CD4-positive, alpha-beta T cell treated with Interleukin-6 at 100 ng/mL for 8 hours (primary cell): ENCODE measurements around the gene LRP1B.
"Not testable (repeated sequence)": the region's sequence is repeated elsewhere in the genome, so short reads cannot be mapped to it uniquely, and the experiment has no call there.

Source experiments
- DNase-seq: peaks from one replicate; pipeline ENCODE4 v3.0.0-alpha.2; 2020; ENCODE audit warnings: mixed read lengths, low spot score

LRP1B gene

DNA sequence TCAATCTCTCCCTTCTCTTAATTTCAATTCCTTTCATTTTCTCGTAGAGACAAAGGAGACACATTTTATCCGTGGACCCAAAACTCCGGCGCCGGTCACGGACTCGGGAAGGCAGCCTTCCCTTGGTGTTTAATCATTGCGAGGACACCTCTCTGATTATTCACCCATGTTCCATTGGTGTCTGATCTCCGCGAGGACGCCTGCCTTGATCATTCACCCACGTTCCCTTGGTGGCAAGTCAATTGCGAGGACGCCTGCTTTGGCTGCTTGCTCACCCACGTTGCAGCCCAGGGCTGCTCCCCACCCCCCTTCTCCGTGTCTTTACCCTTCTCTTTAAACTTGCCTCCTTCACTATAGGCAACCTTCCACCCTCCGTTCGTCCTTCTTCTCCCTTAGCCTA, 1703.8 kb downstream of the LRP1B start:
- DNase-seq = not testable (repeated sequence)

DNA sequence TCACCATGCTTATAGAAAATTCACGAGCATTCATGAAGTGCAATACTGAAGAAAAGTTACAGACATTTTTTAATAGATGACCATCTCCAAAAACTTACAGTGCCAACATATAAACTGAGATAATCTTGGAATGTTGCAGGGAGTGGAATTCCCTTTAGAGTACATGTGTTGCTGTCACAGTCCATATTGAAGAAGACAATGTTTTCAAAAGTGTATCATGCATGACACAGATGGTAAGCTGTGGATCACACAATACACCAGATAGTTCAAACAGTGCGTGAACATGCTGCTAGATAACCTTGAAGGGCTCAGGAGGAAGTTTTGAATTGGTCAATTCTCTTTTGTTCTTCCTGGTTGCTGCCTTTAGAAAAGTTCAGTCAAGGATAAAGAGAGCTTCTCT, 1706.3 kb downstream of the LRP1B start:
- no peak for DNase-seq

DNA sequence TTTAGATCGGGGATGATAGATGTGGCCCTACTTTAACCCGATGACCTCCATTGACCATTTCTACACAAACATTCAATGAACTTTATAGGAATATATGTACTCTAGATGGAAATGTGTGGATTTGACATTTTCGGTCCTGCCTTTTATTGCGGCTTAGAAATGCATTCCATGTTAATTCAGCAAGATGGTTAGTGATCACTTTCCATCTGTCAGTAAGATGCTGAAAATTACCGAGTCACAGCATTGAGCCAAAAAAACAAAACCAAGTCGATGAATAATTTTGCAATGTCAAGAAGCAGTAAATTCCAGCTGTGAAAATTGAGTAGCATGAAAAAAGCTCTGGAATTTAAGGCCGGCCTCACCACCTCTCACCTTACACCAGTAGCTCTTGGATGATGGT, 1708.1 kb downstream of the LRP1B start:
- DNase-seq = no peak

DNA sequence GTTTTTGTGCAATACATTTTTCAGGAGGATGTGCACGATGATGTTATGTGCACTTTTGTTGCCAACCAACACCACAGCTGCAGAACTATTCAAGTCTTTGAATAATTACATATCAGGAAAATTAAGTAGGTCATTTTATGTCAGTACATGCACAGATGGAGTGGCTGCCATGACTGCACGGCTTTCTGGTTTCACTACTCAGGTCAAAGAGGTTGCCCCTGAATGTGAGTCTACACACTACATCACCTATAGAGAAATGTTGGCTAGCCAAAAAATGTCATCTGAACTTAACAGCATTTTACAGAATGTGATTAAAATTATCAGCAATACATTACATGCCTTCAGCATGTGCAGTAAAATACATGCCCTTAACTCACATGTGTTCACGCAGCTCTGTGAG, 1713.3 kb downstream of the LRP1B start:
- DNase-seq = no peak

DNA sequence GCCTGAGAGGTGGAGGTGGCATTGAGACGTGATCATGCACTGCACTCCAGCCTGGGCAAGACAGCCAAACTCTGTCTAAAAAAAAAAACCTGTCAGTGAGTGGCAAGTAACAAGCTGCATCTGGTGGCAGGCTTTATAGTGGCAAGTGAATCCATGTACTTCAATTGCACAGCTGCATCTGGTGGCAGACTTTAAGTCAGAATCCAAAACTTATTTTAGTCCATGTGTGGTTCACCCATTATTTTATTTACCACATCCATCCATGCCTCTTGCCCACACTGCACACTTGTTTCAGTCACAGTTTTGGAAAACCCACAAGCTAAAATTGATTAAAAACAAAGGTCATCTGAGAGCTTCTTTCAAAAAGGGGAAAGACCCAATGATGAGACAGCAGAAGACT, 1714.2 kb downstream of the LRP1B start:
- DNase-seq = no peak

DNA sequence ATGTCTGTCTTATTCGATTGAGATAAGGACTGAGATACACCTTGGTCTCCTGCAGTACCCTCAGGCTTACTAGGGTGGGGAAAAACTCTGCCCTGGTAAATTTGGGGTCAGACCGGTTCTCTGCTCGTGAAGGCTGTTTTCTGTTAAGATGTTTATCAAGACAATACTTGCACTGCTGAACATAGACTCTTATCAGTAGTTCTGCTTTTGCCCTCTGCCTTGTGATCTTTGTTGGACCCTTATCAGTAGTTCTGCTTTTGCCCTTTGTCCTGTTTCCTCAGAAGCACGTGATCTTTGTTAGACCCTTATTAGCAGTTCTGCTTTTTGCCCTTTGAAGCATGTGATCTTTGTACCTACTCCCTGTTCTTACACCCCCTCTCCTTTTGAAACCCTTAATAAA, 1715.8 kb downstream of the LRP1B start:
- DNase-seq = not testable (repeated sequence)

DNA sequence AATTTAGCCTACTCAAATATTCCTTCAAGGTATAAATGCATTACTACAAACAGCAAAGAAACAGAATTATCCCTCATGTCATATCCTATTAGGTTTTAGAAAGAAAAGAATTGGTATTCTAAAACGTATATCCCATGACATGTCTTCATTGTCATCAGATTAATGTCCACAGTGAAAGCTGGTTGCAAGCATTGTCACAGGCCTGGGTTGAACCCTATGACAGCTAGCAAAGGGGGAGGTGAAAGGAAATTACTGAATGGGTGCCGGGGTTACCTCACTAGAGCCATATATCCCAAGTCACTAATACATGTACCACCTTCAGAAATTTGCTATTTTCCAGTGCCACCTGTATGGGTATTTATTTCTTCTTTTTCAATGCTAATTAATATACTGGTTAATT, 1720.1 kb downstream of the LRP1B start:
- DNase-seq = no peak

DNA sequence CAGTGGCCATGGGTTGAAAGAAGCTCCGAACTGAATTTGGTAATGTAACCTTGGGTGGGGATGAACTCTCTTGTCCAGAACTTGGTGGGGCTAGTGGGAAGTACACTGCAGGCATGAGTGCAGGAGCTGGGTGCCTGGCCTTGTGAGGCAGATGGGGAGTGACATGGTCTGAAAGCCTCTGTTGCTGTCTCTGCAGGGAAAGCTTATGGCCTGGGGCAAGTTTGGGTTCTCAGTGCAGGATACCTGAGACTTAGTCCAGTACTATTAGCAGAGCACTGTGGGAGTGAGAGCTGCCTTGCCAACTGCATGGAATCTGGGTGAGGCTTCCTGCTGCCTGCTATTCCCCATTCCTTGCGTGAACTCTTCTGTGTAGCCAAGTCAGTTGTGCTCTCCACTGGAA, 1729.8 kb downstream of the LRP1B start:
- DNase-seq = no peak

DNA sequence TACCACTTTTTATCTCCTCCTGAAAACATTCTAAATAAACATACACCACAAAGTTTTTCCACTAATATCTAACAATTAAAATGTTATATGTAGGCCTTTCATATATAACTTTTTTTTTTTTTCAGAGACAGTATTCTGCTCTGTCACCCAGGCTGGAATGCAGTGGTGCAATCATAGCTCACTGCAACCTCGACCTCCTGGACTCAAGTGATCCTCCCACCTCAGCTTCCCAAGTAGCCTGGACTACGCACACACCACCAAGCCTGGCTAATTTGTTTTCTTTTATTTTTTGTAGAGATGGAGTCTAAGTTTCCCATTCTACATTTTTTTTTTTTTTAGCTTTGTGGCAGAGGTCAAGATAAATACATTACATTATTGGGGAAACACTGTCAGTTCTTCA, 1738.0 kb downstream of the LRP1B start:
- DNase-seq = no peak

DNA sequence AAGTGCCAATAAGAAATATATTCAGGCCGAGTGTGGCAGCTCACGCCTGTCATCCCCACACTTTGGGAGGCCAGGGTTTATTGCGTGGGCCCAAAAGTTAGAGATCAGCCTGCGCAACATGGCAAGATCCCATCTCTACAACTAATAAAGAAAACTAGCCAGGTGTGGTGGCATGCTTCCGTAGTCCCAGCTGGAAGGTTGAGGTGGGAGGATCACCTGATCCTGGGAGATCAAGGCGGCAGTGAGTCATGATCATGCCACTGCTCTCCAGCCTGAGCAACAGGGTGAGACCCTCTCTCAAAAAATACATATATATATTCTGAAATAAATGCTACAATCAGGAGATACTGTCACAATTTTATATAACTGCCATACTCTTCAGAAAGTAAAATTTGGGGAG, 1745.9 kb downstream of the LRP1B start:
- DNase-seq = no peak

DNA sequence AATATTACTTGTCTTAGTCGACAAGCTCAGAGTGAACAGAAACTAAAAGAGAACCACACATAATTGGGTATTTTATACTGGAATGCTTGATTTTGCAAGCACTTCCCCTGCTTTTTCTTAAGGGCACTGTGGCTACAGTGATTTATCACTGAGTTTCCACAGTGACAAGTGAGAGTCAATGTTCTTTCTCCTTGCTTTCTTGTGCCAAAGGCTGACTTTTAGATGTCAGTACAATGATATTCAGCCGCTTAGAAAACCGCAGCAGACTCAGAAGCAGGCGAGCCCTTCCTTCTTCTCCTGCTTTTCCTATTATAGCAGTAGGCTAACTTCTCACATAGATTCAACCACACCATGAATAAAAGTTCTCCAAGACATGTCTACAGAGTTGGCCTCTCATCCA, 1747.0 kb downstream of the LRP1B start:
- no peak for DNase-seq

DNA sequence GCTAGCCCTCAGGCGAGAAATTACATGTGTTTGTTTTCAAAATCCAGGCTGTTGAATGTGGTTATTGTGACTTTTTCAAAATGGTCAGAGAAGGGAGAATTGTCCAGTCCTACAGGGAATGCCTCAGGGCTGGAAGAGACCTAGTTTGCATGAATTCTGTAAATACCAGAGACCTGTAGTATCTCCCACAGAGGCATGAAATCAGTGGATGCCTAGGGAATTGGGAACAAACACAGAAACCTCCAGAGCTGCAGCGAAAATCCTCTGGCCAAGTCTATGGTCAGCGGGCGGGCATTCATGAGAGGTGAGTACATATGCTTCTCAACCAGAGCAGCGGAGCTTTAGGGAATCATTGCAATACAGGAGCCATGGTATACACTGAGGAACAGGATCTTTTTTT, 1754.1 kb downstream of the LRP1B start:
- DNase-seq = no peak

DNA sequence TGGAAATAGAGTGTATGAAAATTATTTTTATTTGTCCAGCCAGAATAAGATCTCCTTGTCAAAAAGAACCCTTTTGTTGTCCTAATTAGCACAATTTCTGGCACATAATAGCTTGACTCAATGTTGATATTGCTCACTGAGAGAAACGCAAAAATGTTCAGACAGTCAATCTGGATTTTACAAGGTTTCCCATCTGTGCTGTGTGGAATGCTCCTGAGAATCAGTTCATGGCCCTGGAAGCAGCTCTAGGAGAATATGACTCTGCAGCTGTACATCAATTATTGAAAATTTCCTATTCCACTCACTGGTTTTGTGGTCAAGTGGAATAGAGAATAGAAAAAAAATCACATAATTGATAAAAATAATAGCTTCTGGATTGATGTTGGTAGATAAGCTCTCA, 1767.7 kb downstream of the LRP1B start:
- no peak for DNase-seq

DNA sequence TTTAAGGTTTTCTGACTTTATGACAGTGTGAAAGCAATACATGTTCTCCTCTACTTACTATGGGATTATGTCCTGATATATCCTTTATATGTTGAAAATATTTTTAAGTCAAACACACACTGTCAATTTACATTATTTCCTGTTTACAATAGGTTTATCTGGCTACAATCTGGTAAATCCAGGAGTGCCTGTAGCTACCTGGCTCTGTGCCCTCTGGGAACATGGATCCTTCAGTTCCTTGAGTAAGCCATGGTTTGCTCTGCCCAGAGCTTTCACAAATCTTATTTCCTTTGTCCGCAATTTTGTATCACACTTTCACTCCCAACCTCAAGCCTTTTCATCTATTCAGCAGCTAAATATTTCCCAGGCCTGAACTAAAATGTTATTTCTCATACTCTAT, 1768.5 kb downstream of the LRP1B start:
- DNase-seq = no peak

DNA sequence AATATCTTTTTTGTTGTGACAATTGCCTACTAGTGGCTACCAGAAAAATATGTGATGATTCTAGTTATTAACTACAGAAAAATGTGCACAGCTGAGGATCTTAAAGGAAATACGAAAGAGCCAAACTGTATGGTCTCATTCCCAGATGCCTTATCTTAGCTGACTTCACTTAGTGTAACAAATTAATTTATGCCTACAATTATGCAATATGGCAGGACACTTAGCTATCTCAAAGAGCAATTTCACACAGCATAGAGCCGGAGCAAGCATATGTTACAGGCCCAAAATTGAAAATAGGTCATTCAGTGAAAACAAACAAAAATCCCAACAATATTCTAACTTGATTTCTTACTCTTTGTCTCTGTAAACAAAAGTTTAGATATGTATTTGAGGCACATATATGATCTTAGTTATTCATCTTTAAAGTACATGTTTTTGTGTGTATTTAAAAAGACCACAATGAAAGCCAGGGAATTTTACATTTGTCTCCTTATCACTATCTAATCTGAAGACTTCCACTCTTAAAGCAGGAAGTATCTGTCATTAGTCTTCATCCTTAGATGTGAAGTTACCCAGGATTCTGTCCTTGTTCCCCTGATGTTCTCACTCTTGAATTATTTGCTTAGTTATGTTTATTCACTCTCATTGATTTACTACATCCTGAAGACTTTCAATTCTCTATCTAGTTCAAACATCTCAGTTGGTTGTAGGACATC, 1771.6 kb downstream of the LRP1B start:
- no peak for DNase-seq

DNA sequence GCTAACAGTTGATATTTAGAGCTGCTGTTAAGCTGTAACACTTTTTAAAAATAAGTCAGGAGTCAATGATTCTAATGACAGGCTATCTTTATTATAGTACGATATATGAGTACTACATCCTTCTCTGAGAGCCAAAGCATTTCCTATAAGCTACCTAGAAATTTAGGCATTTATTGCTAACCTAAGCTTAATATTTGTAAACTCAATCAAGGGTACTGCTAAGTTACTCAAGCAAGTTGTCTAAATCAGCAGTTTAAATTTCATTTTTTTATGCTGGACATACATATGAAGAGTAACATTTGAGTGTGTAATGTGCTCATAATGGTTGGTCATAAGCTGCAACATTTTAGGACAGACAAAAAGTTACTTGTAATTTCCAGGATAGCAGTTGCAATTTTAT, 1774.1 kb downstream of the LRP1B start:
- no peak for DNase-seq

DNA sequence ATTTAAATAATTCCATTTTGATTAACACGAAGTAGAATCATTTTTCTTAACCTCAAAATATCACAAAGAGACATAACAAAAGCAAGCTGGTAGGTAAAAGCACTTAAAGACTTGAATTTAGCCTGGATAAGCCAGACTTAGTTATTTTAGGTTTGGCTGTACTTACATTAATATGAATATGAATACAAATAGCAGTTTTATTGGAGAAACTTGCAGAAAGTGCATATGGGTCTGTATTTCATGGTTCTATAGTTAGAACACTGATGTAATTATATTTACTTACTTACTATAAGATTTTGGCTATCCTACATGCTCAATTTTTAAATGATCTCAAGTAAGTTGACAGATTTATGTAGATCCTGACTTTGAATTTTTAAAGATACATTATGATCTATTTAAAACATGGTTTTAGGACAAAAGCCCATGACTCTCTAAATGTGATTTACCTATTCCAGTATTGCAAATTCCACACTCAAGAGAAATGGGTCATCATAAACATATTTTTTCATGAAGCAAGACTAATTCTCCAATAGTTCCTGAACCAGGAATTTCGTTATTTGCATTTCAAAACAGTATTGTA, 1775.2 kb downstream of the LRP1B start:
- no peak for DNase-seq

DNA sequence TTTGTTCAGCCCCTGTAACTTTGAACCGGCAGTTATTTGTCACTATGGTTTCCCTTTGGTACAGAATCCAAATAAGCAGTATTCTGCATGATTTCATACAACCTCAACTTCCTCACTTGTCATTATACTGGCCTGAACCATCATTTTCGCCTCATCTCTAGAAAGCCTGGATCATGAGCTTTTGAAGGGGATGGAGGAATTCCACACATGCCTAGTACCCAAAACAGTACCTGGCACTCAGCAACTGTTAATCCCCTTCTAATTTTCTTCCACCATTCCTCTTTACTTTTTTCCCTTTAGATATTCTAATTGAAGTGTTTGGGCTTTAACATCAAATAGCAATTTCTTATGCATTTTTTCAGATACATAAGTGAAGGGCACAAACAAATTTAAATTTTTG, 1776.3 kb downstream of the LRP1B start:
- DNase-seq = no peak

DNA sequence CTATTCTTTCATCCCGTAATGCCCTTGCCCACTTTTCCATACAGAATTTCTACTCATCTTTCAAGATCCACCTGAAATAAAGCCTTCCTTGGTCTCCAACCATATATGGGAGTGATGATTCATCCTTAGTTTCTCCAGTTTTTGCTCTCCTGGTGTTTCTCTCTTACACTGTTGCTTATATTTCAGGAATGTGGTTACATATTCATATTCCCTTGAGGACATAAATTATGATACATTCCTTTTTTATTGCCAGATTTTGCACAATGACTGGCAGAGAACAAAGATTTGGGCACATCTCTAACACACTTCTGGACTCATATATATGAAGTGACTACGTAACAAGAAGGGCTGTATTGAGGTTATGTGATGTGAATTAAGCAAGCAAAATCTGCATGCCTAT, 1777.3 kb downstream of the LRP1B start:
- no peak for DNase-seq

DNA sequence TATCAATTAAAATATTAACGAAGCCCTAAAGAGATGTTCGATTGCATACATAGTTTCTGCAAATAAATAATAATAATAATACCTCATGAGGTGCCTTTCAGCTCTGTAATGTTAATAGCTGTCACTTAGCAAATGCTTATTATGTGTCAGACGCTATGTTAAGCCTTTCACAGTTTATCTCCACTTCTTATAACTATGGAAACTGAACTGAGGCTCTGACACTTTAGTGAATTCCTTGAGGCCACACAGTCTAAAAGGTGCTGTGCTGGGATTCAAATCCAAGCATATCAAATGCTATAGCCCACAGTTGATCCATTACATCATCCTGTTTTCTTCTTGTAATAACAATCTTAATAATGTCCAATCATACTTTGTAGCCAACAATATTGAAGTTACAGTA, 1779.1 kb downstream of the LRP1B start:
- no peak for DNase-seq

DNA sequence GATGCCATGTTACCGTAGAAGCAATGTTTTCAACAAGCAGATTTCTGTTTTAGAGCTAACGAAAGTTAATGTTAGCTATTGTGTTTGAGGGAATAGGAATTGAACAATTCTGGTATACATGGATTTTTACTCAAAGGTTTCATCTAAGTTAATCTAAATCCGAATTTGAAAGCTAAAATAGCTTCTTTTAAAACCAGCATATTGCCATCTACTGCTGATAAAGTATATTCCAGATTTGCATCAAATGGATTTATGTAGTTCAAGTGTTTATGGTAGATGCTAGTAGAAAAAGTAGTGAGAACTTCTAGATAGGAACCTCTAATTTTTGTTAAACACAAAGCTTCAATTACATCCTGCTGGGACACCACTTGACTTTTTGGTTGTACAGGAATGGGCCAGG, 1781.1 kb downstream of the LRP1B start:
- no peak for DNase-seq

DNA sequence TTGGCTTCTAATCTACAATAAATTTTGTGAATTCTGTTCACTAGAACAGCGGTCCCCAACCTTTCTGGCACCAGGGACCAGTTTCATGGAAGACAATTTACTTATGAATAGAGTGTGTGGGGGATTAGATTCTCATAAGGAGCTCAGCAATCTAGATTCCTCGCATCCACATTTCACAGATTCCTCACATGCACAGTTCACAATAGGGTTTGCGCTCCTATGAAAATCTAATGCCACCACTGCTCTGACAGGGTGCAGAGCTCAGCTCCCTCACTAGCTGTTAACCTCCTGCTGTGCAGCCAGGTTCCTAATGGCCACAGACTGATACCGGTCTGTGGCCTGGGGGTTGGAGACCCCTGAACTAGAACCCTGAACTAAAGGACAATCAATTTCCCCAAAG, 1782.0 kb downstream of the LRP1B start:
- no peak for DNase-seq

DNA sequence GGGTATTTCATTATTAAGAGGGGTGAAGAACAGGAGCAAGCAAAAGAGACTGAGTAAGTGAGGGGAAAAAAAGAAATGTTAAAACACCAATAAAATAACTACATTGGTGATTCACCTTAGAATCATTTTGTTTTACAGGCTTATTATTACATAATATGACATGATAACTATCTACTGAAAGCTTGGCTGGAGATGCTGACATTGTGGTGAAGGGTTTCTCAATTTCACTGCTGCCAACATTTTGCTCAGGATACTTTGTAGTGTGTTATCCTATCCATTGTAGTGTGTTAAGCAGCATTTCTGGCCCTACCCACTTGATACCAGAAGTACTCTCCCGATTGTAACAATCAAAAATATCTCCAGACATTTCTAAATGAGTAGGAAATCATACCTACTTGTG, 1786.0 kb downstream of the LRP1B start:
- DNase-seq = no peak

DNA sequence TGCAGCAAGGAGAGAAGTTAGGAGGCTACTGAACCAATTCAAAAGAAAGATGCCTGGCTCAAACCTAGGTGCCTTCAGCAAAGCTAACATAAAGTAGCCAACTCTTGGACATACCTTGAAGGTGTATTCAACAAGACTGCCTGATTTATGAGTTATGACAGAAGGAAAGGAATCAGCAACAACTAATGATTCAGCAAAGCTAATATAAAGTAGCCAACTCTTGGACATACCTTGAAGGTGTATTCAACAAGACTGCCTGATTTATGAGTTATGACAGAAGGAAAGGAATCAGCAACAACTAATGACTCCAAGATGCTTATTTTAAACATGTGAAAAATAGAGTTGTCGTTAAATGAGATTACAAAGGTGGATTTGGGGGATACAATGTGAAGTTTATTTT, 1786.5 kb downstream of the LRP1B start:
- DNase-seq = not testable (repeated sequence)
